Omental fat pad (tissue), 4 donors: ENCODE measurements around the gene GSTM5. TPM values are rescaled to one million over a fixed set of nuclear protein-coding genes. Genes with fewer than 3 reads are reported as not detected.

Source experiments
- ATAC-seq: fragments of 150-250 bp; one replicate; pipeline ENCODE4 v1.9.1; 2016; ENCODE audit warnings: mild to moderate bottlenecking, moderate library complexity; ENCODE audit not compliant: low FRiP score
- DNase-seq: peaks from one replicate; pipeline ENCODE4 v3.0.0-alpha.2; 2019; ENCODE audit warnings: low spot score
- total RNA-seq, 4 donors: library from RNA; depleted of rRNA; stranded (reverse); fragments of >200 nt; gene quantifications; one replicate each; pipeline ENCODE4 v1.1.0, GENCODE V29; 2016
- TF ChIP-seq, protein P1 (sequence below), 3 donors: fragments of 450-650 bp; IDR thresholded peaks; one replicate each; pipeline ENCODE4 v1.5.1; 2016 to 2017; ENCODE audit warnings: antibody characterized with exemption in 3 of 3, mild to moderate bottlenecking in 3 of 3, moderate library complexity in 2 of 3

Gene GSTM5
- total RNA-seq, 4 donors from 2014 or later = 4.2 to 6.6 (median 4.9) TPM

DNA sequence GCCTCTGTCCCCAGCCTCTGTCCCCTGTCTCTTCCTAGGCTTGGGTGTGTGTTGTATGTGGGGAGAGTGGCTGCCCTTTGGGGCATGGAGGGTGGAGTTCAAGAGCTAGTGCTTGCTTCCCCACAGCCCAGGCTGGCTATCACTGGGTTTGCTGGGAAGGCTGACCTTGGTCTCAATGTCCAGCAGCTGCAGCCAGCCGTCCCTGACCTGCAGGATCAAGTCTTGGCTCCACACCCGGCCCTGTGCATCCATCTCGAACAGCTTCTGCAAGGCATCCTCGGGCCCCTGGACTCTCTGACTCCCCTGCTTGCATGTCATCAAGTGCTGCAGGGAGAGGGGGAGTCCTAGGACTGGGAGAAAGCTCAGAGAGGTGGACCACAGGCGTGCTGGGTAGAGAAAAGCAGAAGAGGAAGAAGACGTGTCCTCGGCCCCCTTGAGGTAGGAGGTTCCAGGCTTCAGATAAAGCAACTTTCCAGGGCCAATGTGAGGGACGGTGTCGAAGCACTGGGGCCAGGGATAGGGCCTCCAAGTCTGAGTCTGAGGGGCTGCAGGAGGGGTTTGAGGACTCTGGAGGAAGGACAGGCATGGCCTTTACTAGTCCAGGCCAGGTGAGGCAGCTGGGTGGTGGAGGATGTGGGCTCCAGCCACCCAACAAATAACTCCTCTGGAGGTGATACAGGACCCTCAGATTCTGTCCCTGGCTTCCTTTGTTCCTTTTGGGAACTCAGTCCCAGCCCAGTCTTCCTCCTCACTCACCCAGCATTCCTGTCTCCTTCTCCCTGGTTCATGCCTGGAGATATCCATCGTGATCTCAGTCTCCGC, 47.7 kb downstream of the GSTM5 start:
- DNase-seq = no peak
- TF ChIP-seq, protein P1, sequence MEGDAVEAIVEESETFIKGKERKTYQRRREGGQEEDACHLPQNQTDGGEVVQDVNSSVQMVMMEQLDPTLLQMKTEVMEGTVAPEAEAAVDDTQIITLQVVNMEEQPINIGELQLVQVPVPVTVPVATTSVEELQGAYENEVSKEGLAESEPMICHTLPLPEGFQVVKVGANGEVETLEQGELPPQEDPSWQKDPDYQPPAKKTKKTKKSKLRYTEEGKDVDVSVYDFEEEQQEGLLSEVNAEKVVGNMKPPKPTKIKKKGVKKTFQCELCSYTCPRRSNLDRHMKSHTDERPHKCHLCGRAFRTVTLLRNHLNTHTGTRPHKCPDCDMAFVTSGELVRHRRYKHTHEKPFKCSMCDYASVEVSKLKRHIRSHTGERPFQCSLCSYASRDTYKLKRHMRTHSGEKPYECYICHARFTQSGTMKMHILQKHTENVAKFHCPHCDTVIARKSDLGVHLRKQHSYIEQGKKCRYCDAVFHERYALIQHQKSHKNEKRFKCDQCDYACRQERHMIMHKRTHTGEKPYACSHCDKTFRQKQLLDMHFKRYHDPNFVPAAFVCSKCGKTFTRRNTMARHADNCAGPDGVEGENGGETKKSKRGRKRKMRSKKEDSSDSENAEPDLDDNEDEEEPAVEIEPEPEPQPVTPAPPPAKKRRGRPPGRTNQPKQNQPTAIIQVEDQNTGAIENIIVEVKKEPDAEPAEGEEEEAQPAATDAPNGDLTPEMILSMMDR (IDR thresholded peaks at IDR 0.05) = no peak
- ATAC-seq = no peak

DNA sequence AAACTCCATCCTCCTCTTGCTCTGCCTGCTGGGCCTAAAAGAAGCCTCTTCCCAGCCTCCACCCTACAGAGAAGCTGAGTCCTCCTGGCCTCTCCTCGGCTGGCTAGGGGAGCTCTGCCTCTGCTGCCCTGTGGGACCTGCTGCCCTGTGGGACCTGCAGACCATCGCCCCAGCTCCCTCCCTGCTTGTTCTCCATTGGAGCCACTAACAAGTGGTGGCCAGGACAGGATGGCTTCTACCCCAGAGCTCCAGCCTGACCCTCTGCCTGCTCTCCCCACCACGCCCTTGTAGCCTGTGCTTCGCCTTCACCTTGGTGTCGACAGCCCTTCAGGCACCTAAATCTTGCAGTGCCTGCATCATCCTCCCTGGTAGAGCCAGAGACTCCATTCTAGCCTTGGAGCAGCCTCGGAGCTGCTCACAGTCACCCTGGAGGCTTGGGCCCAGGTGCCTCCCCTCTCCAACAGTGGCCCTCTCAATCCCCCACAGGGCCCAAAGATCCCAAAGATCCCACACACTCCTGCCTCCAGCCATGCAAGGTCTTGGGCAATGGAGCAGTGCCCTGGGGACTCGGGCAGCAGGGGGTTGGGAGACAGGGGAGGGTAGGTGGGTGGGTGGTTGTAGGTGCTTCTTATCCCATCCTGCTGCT, 48.7 kb downstream of the GSTM5 start:
- TF ChIP-seq, protein P1 (IDR thresholded peaks at IDR 0.05) = no peak
- DNase-seq (no peak), ATAC-seq (no peak)

DNA sequence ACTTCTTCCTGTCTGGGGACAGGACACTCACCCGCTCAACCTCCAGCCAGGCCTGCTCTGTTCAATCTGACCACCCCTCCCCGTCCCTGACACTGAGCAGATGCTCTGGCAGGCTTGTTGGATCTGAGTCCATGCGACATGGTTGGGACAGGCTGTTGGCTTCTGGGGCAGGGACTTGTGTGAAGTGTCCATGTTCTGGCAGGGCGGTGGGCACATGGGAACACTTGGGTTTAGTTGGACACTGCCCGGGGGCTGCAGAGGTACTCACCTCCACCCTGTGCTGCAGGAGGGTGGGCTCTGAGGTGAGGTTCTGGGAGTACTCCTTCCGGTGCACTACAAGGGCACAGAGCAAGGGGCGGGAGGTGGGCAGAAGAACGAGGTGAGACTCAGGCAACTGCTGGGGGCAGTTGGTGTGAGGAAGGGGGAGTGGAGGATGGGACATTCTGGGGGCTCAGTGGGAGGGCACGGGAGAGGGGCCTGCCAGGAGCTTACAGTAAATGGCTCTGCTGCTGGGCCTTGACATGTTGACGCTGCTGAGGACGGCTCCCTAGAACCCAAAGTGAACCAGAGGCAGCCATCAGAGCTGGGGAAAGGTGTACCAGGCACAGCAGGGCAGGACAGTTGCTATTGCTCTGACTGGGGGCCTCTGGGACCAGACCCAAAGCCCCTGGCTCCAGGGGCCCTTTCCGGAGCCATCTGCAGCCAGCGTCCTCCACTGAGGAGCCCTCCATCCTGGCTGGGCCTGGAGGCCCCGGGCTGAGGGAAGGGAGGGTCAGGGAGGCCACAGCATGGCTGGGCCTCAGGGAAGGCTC, 49.4 kb downstream of the GSTM5 start:
- TF ChIP-seq, protein P1 (IDR thresholded peaks at IDR 0.05) = no peak

DNA sequence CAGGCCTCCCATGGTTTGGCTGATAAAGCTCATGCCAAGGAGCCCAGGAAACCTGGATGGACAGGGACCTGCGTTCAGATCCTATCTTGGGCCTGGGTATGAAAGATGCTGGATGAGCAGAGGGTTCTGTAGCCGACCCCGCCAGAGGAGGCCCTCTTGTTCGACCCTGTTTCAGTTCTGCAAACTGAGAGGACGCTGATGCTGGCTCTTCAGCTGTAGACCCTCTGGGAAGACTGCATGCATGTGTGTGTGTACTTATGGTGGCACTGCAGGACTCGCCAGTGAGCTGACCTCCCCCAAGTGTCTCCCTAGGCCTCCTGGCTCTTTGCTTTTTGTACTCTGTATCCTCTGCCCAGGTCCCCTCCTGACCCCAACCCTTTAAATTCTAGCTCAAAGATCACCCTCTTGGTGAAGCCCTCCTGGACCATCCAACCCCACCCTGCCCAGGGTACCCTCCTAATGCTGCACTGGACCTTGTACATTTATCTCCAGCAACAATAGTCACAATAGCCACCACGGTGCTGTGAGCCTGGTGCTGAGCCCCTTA, 50.1 kb downstream of the GSTM5 start:
- no peak for ATAC-seq
- DNase-seq = no peak
- TF ChIP-seq, protein P1 (IDR thresholded peaks at IDR 0.05) = no peak

More for the DNA sequence above, 49.4 kb downstream of the GSTM5 start:
- ATAC-seq (no peak), DNase-seq (no peak)

DNA sequence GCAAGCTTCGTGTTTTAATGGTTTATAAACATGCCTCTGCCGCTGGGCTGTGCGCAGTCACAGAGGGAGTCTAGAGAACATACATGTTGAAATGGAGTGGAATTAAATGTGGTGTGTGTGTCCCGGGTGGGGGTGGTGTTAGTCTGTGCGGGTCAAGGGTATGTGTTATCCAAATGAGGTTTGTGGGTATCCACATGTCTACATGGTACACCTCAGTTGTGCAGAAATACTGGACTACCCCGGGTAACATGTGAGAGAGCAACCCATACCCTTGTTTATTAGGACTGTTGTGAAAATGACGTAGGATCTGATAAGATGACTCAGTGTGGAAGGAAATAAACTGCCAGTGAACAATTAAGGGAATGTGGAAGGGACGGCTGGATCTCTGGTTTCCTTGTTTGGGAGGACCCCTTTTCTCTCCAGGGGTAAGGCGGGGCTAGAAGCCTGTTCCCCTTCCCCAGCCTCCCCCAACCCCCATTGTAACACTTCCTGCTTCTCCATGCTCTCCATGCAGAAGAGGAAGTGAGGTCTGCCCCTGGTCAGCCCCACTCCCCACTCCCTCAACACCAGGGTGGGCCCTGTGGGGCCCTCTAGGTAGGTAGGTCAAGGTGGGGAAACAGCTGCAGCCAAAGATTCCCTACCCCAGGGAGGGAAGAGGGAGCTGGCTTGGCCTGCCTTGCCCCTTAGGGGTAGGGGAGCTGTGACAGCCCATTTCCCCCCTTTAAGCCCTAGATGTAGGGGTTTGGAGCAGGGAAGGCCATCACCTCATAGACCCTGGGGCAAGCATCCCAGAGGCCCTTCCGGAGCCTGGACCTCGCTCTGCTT, 51.0 kb downstream of the GSTM5 start:
- TF ChIP-seq, protein P1 (IDR thresholded peaks at IDR 0.05) = no peak
- no peak for ATAC-seq

More for the DNA sequence above, 51.0 kb downstream of the GSTM5 start:
- no peak for DNase-seq
